HEK293T (cell line): ENCODE measurements around the gene RAD51B.

Experiments
- CTCF ChIA-PET: fragments of 350-600 bp; formaldehyde crosslinking; extraction: SDS; loops from one replicate; lab custom pipeline; 2021; ENCODE audit warnings: antibody characterized with exemption, inconsistent platforms; lab: Yijun Ruan, JAX
- POLR2A ChIA-PET: fragments of 350-600 bp; formaldehyde crosslinking; extraction: SDS; loops from one replicate; lab custom pipeline; 2020; ENCODE audit warnings: antibody characterized with exemption, inconsistent platforms; lab: Yijun Ruan, JAX
- DNase-seq: peaks from one replicate; pipeline ENCODE4 v3.0.0; 2012; ENCODE audit warnings: mixed read lengths; ENCODE audit errors: extremely low spot score
- ARNT ChIP-seq: fragments of 450-650 bp; IDR thresholded peaks from 2 replicates; pipeline ENCODE4 v1.6.1; 2017; ENCODE audit warnings: mild to moderate bottlenecking
- BHLHE40 ChIP-seq: fragments of 450-650 bp; IDR thresholded peaks from 2 replicates; pipeline ENCODE4 v1.6.1; 2016; ENCODE audit warnings: mild to moderate bottlenecking, moderate library complexity, borderline replicate concordance
- CTBP1 ChIP-seq: fragments of 450-650 bp; IDR thresholded peaks from 2 replicates; pipeline ENCODE4 v1.6.1; 2016; ENCODE audit warnings: borderline replicate concordance
- ELF4 ChIP-seq: fragments of 450-650 bp; IDR thresholded peaks from 2 replicates; pipeline ENCODE4 v1.6.1; 2017; ENCODE audit warnings: antibody characterized with exemption
- FOXA1 ChIP-seq: fragments of 450-650 bp; IDR thresholded peaks from 2 replicates; pipeline ENCODE4 v1.6.1; 2016; ENCODE audit warnings: mild to moderate bottlenecking
- FOXK2 ChIP-seq: fragments of 450-650 bp; IDR thresholded peaks from 2 replicates; pipeline ENCODE4 v1.6.1; 2016; ENCODE audit warnings: mild to moderate bottlenecking
- FOXM1 ChIP-seq: fragments of 450-650 bp; IDR thresholded peaks from 2 replicates; pipeline ENCODE4 v1.6.1; 2017; ENCODE audit warnings: mild to moderate bottlenecking, borderline replicate concordance
- HDGF ChIP-seq: fragments of 450-650 bp; IDR thresholded peaks from 2 replicates; pipeline ENCODE4 v1.6.1; 2017; ENCODE audit warnings: antibody characterized with exemption, borderline replicate concordance
- L3MBTL2 ChIP-seq: fragments of 450-650 bp; conservative IDR thresholded peaks from 2 replicates; pipeline ENCODE4 v1.6.1; 2016; ENCODE audit warnings: mild to moderate bottlenecking
- LEF1 ChIP-seq: fragments of 450-650 bp; IDR thresholded peaks from 2 replicates; pipeline ENCODE4 v1.6.1; 2017; ENCODE audit warnings: mild to moderate bottlenecking, borderline replicate concordance
- NFRKB ChIP-seq: fragments of 450-650 bp; IDR thresholded peaks from 2 replicates; pipeline ENCODE4 v1.6.1; 2016; ENCODE audit warnings: mild to moderate bottlenecking, moderate library complexity
- PKNOX1 ChIP-seq: fragments of 450-650 bp; IDR thresholded peaks from 2 replicates; pipeline ENCODE4 v1.6.1; 2016
- SP1 ChIP-seq: fragments of 450-650 bp; IDR thresholded peaks from 2 replicates; pipeline ENCODE4 v1.6.1; 2017
- SUZ12 ChIP-seq: fragments of 450-650 bp; IDR thresholded peaks from 2 replicates; pipeline ENCODE4 v1.6.1; 2016; ENCODE audit warnings: mild to moderate bottlenecking
- TARDBP ChIP-seq: fragments of 450-650 bp; IDR thresholded peaks from 2 replicates; pipeline ENCODE4 v1.6.1; 2016
- ZNF384 ChIP-seq: fragments of 450-650 bp; IDR thresholded peaks from 2 replicates; pipeline ENCODE4 v1.6.1; 2016

Gene RAD51B

GRCh38 chr14:68386950-68387779, 567.6 kb downstream of the RAD51B start:
- ChIA-PET CTCF (interaction anchor here (0.6 to 0.8 kb wide), 2 partner anchors 370 to 1042 kb away, joined by 3 to 8 read pairs; no protein-coding TSS in a partner anchor), POLR2A (no interaction called here)
- DNase-seq, result no peak
- no peak for TF ChIP-seq ZNF384
- TF ChIP-seq ARNT, result no peak
- TF ChIP-seq SUZ12, result no peak
- no peak for TF ChIP-seq BHLHE40

GRCh38 chr14:68389943-68390342, 570.4 kb downstream of the RAD51B start:
- DNase-seq, result no peak
- ChIA-PET CTCF (no interaction called here), POLR2A (no interaction called here)
- no peak for TF ChIP-seq HDGF

- ChIA-PET CTCF (no interaction called here), POLR2A (no interaction called here)
- TF ChIP-seq ARNT (no peak), ELF4 (no peak), HDGF (no peak), SP1 (no peak), FOXM1 (no peak), BHLHE40 (no peak)
Measured at GRCh38 chr14:68390741-68391140, 571.2 kb downstream of the RAD51B start.

GRCh38 chr14:68391311-68392014, 571.9 kb downstream of the RAD51B start:
- ChIA-PET POLR2A (no interaction called here), CTCF (no interaction called here)
- no peak for TF ChIP-seq LEF1
- no peak for TF ChIP-seq HDGF
- TF ChIP-seq NFRKB, result no peak
- no peak for TF ChIP-seq TARDBP
- no peak for TF ChIP-seq ARNT
- TF ChIP-seq FOXA1, result no peak
- no peak for TF ChIP-seq SUZ12
- TF ChIP-seq FOXM1, result no peak
- TF ChIP-seq BHLHE40, result no peak
- TF ChIP-seq CTBP1, result no peak
- TF ChIP-seq PKNOX1, result no peak
- TF ChIP-seq FOXK2, result no peak
- no peak for TF ChIP-seq ZNF384
- no peak for TF ChIP-seq SP1
- no peak for DNase-seq

More at GRCh38 chr14:68390741-68391140, 571.2 kb downstream of the RAD51B start:
- DNase-seq, result no peak

- ChIA-PET POLR2A (interaction anchor here (0.9 kb wide), 1 partner anchor 17 kb away, joined by 3 read pairs; no protein-coding TSS in a partner anchor), CTCF (interaction anchor here (0.8 kb wide), 1 partner anchor 9 kb away, joined by 3 read pairs; no protein-coding TSS in a partner anchor)
- no peak for DNase-seq
- TF ChIP-seq ELF4 (no peak), ARNT (no peak), FOXA1 (no peak), CTBP1 (no peak), L3MBTL2 (no peak), SUZ12 (no peak), SP1 (no peak), FOXK2 (no peak)
Measured at GRCh38 chr14:68392393-68393141, 573.0 kb downstream of the RAD51B start.

GRCh38 chr14:68393259-68393658, 573.7 kb downstream of the RAD51B start:
- TF ChIP-seq ELF4 (no peak), BHLHE40 (no peak), ZNF384 (no peak), SUZ12 (no peak), FOXK2 (no peak), ARNT (no peak), LEF1 (no peak), SP1 (no peak), FOXA1 (no peak)
- ChIA-PET CTCF (interaction anchor here (0.8 kb wide), 1 partner anchor 8 kb away, joined by 3 read pairs; no protein-coding TSS in a partner anchor), POLR2A (interaction anchor here (0.9 kb wide), 1 partner anchor 18 kb away, joined by 3 read pairs; no protein-coding TSS in a partner anchor)
- DNase-seq, result peak; percentile 9
